Fibroblast of upper back skin (primary cell): ENCODE data around the gene NUDT11.
"Not testable (repeated sequence)": the region's sequence is repeated elsewhere in the genome, so short reads cannot be mapped to it uniquely, and the experiment has no call there.

Experiments used
- DNase-seq: peaks from one replicate; pipeline ENCODE4 v3.0.0-alpha.2; 2013

Gene NUDT11

DNA sequence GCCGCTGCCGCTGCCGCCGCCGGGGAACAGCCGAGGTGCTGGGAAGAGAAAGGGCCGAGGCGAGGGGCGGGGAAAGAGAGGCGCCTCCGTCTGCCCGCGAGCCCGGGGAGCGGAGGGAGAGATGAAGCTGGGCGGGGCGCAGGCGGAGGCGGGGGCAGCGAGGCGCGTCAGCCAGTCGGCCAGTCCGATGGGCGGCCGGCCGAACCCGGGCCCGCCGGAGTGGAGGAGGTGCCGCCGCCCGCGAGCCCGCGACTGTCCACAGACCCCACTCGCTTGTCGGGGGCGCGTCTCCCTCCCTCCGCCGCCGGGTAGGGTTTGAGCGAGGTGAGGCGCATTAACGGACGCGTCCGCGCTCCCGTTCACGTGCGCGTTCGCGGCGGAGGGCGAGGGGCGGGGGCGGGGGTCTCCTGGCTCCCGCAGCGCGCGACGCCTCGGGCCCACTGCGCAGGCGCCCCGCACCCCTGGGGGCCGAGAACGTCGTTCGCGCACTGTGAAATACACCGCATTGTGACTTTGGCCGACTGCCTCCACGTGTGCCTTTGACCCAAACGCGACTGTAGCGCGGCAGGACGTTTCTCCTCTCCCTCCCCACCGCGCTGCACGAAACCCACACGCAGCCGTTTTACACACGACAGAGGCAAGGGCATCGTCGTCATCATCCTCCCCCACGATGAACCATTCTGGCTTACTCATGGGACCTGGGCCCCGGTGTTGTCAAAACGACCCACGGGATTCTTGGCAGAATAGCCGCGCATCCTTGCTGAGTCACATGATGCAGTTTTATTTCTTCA lies at the start of gene NUDT11:
TSS of gene NUDT11 (minus strand) at position 92 of the 791 bp plus-strand sequence. CDS start 148 bp downstream, outside the sequence.
- DNase-seq = peak; percentile 71

DNA sequence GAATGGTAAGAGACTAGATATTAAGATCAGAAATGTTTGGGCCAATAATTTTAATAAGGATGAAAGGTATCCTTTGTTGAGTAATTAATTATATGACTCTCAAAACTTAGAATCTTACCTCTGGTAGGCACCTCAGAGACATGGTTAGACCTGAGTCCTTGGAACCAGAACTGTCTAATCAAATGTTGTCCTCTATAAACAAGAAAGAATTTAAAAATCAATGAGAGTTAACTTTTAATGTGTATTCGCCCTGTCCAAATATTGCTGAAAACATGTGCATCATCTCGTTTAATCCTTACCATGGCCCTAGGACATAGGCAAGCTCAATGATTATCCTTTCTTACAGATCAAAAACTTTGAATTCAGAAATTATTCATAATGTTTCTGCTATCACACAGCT lies 24.0 kb upstream of the NUDT11 start:
- DNase-seq = no peak

DNA sequence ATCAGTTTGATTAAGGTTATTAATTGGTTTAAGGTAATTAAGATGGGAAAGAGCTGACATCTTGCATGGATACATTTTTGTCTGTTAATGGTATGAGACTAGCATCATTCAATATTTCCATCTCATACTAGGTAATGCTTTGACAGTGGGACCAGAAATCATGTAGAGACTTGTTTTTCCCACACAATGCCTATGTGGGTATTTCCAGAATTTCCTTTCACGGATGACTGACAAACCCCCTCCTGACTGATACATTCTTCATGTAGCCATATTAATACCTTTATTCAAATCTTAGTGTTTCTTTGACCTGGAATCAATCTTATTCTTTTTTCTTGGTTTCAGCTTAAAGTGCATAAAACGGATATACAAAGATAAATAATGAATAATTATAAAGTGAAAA lies 22.7 kb upstream of the NUDT11 start:
- not testable (repeated sequence) for DNase-seq

DNA sequence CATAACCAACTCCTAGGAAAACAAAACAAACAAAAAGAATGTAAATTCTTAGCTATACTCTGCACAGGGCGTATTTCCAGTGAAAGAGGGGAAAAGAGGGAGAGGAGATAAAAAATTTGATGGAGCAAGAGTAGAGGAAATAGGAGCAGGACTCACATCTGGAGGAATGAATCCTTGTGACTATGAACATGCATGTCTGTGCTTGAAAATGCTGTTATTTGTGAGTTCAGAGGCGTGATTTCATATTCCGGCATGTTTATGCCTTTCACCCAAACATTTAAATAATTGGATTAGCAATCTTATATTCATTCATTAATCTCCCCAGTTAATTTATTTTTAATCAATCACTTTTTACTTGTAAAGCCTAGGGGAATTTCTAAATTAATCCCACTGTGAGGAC lies 11.2 kb upstream of the NUDT11 start:
- no peak for DNase-seq

DNA sequence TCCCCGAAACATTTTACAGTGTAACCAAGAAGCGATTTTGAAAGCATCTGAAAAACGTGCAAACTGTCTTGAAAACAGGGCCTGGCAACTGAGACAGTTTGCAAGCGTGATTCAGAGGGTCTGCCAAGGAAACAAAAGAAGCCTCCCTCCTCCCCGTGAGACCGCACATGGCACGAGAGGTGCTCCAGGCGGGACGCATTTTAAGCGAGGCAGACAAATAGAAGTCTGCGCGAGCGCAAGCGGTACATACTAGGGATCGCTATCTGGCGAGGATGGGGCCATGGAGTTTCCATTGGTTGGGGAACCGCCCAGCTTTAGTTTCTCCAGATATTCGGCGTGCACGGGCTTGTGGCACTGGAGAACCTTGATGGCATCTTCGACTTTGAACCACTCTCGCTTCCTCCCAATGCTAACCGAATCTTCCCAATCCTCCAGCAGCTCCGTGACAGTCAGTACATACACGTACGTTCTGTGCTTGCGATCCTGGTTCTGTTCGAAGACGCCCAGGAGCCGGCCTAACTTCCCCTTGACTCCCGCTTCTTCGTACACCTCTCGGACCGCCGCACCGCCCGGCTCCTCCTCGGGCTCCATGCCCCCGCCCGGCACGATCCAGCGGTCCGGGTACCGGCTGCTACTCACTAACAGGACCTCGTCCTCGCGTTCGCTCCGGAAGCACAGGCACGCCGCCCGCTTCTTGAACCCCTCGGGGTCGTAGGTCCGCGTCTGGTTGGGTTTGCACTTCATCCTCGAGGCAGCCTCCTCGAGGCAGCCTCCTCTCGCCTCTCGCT lies 497 bp downstream of the NUDT11 start:
- peak; percentile 9 for DNase-seq

DNA sequence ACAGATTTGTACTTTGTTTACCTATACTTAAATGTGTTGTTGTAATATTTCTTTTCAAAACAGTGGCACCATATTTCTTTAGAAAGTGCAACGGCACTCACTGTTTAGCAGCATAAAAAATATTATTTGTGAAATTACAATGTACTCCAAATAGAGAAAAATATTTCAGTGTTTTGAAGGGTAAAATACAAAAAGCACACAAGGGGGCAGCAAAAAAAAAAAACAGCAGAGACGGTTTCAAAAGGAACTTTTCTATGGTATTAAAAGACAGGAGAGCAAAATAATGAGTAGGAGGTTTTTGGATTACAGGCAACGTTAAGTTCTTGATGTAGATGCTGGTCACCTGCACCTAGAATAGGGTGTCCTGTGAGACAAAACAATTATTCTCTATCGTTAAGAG lies 2.0 kb downstream of the NUDT11 start:
- no peak for DNase-seq

DNA sequence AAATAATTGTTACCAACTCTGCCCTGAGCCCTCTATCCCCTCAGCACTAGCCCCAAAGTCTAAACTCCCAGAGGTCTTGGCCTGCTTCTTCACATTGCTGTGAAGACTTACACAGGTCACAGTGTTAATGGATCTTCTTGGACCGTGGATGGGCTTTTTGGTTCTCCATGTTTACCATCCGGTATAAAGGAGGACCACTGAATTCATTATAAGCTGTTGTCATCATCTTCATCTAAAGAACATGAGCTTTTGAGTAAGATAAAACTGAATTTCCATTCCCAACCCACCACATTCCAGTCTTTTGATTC lies 8.5 kb downstream of the NUDT11 start:
- no peak for DNase-seq

DNA sequence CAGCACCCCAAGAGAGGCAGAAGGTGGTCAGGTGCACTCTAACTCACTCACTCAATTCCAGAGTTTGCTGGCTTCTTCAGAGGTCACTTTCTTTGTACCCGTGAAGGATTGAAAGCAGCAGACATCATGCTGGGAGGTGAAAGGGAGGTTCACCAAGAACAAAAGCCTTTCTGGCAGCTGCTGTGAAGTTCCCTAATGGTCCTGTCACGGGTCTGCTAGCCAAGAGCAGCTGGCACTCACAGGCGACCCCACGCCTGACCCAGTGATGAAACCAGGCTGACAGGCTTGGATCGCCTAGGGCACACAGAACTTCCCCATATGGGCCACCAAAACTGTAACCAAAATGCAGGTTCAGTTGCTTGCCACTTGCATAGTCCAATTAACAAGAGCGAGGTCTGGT lies 11.8 kb downstream of the NUDT11 start:
- DNase-seq = no peak

DNA sequence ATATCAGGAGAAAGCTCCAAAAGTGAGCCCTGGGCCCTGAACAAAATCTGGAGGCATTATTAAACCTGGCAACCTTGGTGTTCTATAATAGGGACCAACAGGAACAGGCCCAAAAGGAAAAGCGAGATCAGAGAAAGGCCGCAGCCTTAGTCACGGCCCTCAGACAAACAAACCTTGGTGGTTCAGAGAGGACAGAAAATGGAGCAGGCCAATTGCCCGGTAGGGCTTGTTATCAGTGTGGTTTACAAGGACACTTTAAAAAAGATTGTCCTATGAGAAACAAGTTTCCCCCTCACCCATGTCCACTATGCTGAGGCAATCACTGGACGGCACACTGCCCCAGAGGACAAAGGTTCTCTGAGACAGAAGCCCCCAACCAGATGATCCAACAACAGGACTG lies 14.0 kb downstream of the NUDT11 start:
- not testable (repeated sequence) for DNase-seq

DNA sequence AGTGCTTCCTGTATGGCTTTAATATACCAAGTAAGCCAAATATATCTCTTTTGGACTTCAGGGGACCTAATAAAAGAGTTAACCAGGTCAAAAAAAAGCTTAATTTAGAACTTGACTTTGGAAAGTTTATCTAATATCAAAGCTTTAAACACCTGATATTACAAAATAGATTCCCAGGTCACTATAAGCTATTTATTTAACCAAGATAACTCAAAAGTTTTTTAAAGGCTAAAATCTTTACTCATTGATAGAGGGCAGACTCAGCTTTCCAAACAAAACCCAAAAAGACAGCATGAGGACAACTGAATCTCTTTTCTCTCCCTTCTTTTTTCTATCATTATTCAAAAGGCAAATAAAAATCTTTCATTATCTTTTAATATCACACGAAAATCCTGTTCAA lies 19.5 kb downstream of the NUDT11 start:
- DNase-seq = no peak

DNA sequence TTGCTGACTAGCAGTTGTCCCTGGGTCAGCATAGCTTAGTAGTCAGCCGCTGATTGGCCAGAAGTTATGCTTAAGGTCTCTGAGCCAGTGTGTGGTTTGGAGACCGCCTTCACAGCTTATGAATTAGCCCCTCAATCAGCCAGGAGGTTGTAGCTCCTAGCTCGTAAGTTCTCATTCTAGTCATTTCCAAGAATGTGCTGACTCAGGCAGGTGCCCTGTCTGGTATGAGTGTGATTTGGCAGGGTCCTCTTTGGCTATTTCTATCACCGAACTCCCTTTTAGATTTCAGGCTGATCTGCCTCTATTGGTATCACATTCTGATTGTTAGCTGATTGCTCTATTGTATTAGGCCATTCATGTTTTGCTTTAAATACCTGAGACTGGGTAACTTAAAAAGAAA lies 33.1 kb downstream of the NUDT11 start:
- no peak for DNase-seq

DNA sequence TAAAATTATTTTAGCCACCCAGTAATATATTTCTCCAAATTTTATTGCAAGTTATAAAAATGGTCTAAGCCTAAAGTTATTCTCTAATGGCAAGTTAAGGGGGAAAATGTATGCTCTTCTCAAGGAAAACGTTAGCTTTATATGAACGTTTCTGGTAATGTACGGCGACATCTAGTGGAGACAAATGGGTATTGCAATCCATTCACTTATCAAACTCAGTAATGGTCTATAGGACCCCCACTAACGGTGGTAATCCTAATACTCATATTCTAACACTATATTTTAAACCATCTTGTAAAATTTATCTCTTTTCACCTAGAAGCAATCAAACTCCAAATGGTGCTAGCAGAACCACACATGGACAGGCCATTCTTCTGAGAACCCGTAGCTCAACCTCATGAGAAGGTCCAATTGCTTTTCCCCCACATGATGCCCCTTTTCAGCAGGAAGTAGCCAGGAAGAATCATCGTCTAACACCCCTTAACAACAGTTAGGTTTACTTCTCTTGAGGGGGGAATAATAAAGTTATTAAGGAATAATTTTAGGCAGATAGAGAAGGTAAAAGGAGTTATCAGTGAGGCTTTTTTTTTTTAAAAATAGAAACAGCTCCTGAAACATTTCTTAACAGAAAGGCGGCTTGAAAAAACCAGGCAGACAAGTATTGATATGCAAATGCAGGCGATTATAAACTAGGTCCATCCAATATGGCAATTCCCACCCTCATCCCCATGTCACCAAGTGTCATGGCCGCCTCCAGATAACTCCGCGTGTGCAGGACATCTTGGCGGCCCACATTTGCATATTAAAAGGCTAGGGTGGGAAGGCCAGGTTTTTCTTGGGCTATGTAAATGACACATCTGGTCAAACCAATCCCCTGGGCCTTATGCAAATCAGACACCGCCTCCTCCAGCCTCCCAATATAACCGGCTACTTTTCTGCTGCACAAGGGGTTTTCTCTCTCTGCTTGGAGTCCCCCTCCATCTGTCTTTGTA lies 35.0 kb downstream of the NUDT11 start:
- peak; percentile 9 for DNase-seq

DNA sequence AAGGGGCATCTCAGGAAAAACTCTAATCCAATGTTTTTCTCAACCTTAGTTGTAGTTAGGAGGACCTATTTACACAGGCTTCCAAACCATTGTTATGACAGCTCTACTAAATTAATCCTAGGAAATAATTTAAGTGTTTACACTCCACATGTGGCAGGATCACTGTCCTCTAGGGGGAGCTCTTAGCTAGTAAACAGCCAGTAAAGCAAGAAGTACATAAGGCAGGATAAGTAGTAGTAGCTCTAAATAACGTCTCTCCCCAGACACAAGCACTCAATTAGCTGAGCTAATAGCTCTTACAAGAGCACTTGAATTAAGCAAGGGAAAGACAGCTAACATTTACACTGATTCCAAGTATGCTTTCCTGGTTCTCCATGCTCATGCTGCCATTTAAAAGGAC lies 37.3 kb downstream of the NUDT11 start:
- DNase-seq = peak; percentile 1

DNA sequence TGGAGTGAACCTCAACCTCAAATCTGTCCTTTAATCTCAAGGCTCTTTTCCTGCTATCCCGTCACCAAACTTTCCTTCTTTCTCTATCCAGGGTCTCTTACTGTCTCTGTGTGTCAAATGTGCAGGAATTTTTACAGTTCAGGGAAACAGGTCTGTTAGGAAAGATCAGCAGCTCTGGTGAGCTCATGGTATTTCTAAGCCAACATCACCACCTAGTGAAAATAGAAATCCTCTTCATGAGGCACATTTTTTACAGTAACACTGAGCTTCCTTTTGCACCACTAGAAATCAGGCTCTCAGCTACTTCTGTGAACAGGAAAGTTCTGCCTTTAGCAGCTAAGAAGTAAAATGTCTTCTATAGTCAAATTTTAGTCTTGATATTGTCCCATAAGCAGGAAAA lies 39.6 kb downstream of the NUDT11 start:
- peak; percentile 3 for DNase-seq

DNA sequence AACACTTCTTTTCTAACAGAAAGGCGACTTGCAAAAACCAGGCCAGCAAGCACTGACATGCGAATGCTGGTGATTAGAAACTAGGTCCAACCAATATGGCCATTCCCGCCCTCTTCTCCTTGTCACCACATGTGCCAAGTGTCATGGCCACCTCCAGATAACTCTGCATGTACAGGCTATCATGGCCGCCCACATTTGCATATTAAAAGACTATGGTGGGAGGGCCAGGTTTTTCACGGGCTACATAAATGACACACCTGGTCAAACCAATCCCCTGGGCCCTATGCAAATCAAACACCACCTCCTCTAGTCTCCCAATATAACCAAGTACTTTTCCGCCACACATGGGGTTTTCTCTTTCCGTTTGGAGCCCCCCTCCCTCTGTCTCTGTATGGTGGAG lies 40.1 kb downstream of the NUDT11 start:
- DNase-seq = no peak

DNA sequence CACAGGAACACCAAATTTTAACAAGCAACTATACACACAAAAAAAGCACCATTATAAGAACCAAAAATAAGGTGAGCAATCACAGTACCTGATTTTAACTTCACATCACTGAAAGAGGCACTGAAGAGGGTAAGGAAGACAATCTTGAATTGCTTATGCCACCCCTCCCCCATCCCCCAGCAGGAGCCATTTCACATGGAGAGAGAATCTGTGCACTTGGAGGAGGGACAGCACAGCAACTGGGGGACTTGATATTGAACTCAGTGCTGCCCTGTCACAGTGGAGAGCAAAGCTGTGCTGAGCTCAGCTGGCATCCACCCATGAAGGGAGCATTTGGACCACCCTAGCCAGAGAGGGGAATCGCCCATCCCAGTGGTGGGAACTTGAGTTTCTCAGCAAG lies 56.0 kb downstream of the NUDT11 start:
- DNase-seq = no peak
